OCI-LY3 (cell line): ENCODE data around the gene L3MBTL4.

Experiments used
- H2AFZ ChIP-seq: fragments of 200-600, 300-600 bp; shearing (Covaris generic); 2 replicates; pipeline ENCODE4 v1.6.0; 2014; ENCODE audit warnings: antibody characterized with exemption, low read depth, low read length
- H3K27ac ChIP-seq: fragments of 200-600, 300-600 bp; sonication (generic); 2 replicates; pipeline ENCODE4 v1.5.1; 2014; ENCODE audit warnings: mild to moderate bottlenecking, low read length, moderate library complexity, mixed read lengths
- H3K27me3 ChIP-seq: fragments of 200-600, 300-600 bp; sonication (generic); 2 replicates; pipeline ENCODE4 v1.6.1; 2014; ENCODE audit warnings: low read depth, low read length, mixed read lengths
- H3K36me3 ChIP-seq: fragments of 200-600, 300-600 bp; sonication (generic); replicated peaks from 2 replicates; pipeline ENCODE3; 2014; ENCODE audit warnings: low read depth, low read length, mixed read lengths
- H3K4me1 ChIP-seq: fragments of 300-600, 200-600 bp; sonication (generic); 2 replicates; pipeline ENCODE4 v1.6.1; 2014; ENCODE audit warnings: low read length, mixed read lengths
- H3K4me2 ChIP-seq: fragments of 200-600, 300-600 bp; sonication (generic); 2 replicates; pipeline ENCODE4 v1.6.1; 2014; ENCODE audit warnings: low read length, mixed read lengths
- H3K4me3 ChIP-seq: fragments of 300-600, 200-600 bp; sonication (generic); 2 replicates; pipeline ENCODE4 v1.5.1; 2014; ENCODE audit warnings: antibody characterized with exemption, mild to moderate bottlenecking, low read length, moderate library complexity
- H3K79me2 ChIP-seq: fragments of 300-600, 200-600 bp; shearing (Covaris generic); 2 replicates; pipeline ENCODE4 v1.6.1; 2014; ENCODE audit warnings: mild to moderate bottlenecking, low read length, mixed read lengths
- H3K9ac ChIP-seq: fragments of 300-600, 200-600 bp; shearing (Covaris generic); 2 replicates; pipeline ENCODE4 v1.6.0; 2014; ENCODE audit warnings: mild to moderate bottlenecking, low read length, moderate library complexity
- H3K9me3 ChIP-seq: fragments of 200-600, 300-600 bp; shearing (Covaris generic); 2 replicates; pipeline ENCODE4 v1.6.1; 2014; ENCODE audit warnings: low read length, mixed read lengths; ENCODE audit not compliant: insufficient read depth
- H4K20me1 ChIP-seq: fragments of 200-600, 300-600 bp; sonication (generic); 2 replicates; pipeline ENCODE4 v1.6.1; 2016; ENCODE audit warnings: low read length, mixed read lengths; ENCODE audit not compliant: insufficient read depth
- EZH2phosphoT487 ChIP-seq: fragments of 200-600 bp; shearing (Covaris generic); IDR thresholded peaks from 2 replicates; pipeline ENCODE4 v1.6.1; 2018; ENCODE audit warnings: antibody characterized with exemption, mixed run types, low read depth
- TF ChIP-seq, protein P1 (sequence below): fragments of 200-600, 300-600 bp; sonication (generic); IDR thresholded peaks from 2 replicates; pipeline ENCODE4 v1.5.1; 2014; ENCODE audit warnings: antibody characterized with exemption, low read length, low read depth

The L3MBTL4 gene

GRCh38 chr18:5974696-5975095 lies 440.0 kb downstream of the L3MBTL4 start:
- Histone ChIP-seq H3K27me3 (peaks cover 5% of the 10 kb centered on the region; the same call in 1 of the 2 replicates), H3K9me3 (no peaks in the 10 kb centered on the region), H3K79me2 (no peaks in the 10 kb centered on the region), H3K27ac (no peak overlapping the region), H4K20me1 (no peaks in the 10 kb centered on the region), H3K9ac (no peak overlapping the region), H3K4me3 (no peak overlapping the region), H2AFZ (no peak overlapping the region), H3K36me3 (no peaks in the 10 kb centered on the region), H3K4me1 (peaks cover 7% of the 10 kb centered on the region), H3K4me2 (no peak overlapping the region)
- TF ChIP-seq EZH2phosphoT487 = no peak
- TF ChIP-seq, protein P1, sequence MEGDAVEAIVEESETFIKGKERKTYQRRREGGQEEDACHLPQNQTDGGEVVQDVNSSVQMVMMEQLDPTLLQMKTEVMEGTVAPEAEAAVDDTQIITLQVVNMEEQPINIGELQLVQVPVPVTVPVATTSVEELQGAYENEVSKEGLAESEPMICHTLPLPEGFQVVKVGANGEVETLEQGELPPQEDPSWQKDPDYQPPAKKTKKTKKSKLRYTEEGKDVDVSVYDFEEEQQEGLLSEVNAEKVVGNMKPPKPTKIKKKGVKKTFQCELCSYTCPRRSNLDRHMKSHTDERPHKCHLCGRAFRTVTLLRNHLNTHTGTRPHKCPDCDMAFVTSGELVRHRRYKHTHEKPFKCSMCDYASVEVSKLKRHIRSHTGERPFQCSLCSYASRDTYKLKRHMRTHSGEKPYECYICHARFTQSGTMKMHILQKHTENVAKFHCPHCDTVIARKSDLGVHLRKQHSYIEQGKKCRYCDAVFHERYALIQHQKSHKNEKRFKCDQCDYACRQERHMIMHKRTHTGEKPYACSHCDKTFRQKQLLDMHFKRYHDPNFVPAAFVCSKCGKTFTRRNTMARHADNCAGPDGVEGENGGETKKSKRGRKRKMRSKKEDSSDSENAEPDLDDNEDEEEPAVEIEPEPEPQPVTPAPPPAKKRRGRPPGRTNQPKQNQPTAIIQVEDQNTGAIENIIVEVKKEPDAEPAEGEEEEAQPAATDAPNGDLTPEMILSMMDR = no peak

- TF ChIP-seq, protein P1 = no peak
- TF ChIP-seq EZH2phosphoT487 = no peak
- Histone ChIP-seq H4K20me1 (no peaks in the 10 kb centered on the region), H3K4me1 (peaks cover 7% of the 10 kb centered on the region), H3K27me3 (peaks cover 5% of the 10 kb centered on the region; the same call in 1 of the 2 replicates), H3K4me3 (no peak overlapping the region), H3K9ac (no peak overlapping the region), H3K27ac (no peak overlapping the region), H2AFZ (no peak overlapping the region), H3K4me2 (no peak overlapping the region), H3K36me3 (no peaks in the 10 kb centered on the region), H3K9me3 (no peaks in the 10 kb centered on the region), H3K79me2 (no peaks in the 10 kb centered on the region)
Measured at GRCh38 chr18:5973099-5973498, 441.6 kb downstream of the L3MBTL4 start.

- Histone ChIP-seq H3K79me2 (no peaks in the 10 kb centered on the region), H3K27me3 (peaks cover 5% of the 10 kb centered on the region; the same call in 1 of the 2 replicates), H3K9me3 (no peaks in the 10 kb centered on the region), H3K4me3 (no peak overlapping the region), H4K20me1 (no peaks in the 10 kb centered on the region), H3K4me2 (no peak overlapping the region), H3K9ac (no peak overlapping the region), H3K4me1 (peaks cover 7% of the 10 kb centered on the region), H3K36me3 (no peaks in the 10 kb centered on the region), H3K27ac (no peak overlapping the region), H2AFZ (no peak overlapping the region)
- TF ChIP-seq EZH2phosphoT487 = no peak
- TF ChIP-seq, protein P1 = no peak
Measured at GRCh38 chr18:5972298-5972697, 442.4 kb downstream of the L3MBTL4 start.

- Histone ChIP-seq H3K4me3 (no peak overlapping the region), H3K79me2 (no peaks in the 10 kb centered on the region), H3K9me3 (no peaks in the 10 kb centered on the region), H3K9ac (no peak overlapping the region), H3K36me3 (no peaks in the 10 kb centered on the region), H3K4me1 (peaks cover 2% of the 10 kb centered on the region; the same call in 1 of the 2 replicates), H3K4me2 (no peak overlapping the region), H3K27me3 (peaks cover 5% of the 10 kb centered on the region; the same call in 1 of the 2 replicates), H2AFZ (no peak overlapping the region), H3K27ac (no peak overlapping the region), H4K20me1 (no peaks in the 10 kb centered on the region)
- TF ChIP-seq, protein P1 = no peak
- TF ChIP-seq EZH2phosphoT487 = no peak
Measured at GRCh38 chr18:5969989-5970403, 444.7 kb downstream of the L3MBTL4 start.
